IMR-90 (cell line): ENCODE results near the gene PRELID3B.

Experiments
- CTCF ChIP-seq: conservative IDR thresholded peaks from 2 replicates; pipeline ENCODE4 v1.5.1; 2012; ENCODE audit warnings: mild to moderate bottlenecking, low read depth, low read length, improper control_type of control experiment
- POLR2A ChIP-seq: IDR thresholded peaks from 2 replicates; pipeline ENCODE4 v1.6.1; 2012; ENCODE audit warnings: mild to moderate bottlenecking, low read depth, low read length
- RFX5 ChIP-seq: IDR thresholded peaks from 2 replicates; pipeline ENCODE4 v1.8.0; 2012; ENCODE audit warnings: low read depth, mild to moderate bottlenecking, low read length, moderate library complexity
- TF ChIP-seq, protein P1 (sequence below): fragments of 150-350 bp; IDR thresholded peaks from 2 replicates; pipeline ENCODE4 v1.6.1; 2017; ENCODE audit warnings: mild to moderate bottlenecking, antibody characterized with exemption, low read length, low read depth

DNA sequence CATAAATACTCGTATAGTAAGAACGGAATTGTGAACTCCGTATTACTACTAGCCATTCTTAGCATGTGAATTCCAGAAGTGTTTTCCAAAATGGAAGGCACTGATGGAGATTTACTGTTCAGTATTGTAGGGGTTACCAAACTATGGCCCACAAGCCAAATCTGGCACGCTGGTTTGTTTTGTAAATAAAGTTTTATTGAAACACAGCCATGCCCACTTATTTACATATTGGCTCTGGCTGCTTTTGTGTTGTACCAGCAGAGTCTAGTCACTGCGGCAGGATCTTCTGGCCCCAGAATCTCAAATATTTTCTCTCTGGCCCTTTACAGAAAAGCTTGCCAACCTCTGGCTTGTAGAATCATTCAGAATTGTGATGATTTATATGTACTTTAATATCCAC lies 44.3 kb upstream of the PRELID3B start:
- TF ChIP-seq CTCF (no peak), RFX5 (no peak), POLR2A (no peak)
- TF ChIP-seq, protein P1, sequence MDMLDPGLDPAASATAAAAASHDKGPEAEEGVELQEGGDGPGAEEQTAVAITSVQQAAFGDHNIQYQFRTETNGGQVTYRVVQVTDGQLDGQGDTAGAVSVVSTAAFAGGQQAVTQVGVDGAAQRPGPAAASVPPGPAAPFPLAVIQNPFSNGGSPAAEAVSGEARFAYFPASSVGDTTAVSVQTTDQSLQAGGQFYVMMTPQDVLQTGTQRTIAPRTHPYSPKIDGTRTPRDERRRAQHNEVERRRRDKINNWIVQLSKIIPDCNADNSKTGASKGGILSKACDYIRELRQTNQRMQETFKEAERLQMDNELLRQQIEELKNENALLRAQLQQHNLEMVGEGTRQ = no peak
